HCT116 (cell line): ENCODE measurements around the gene C11orf21. TPM values are rescaled to one million over a fixed set of nuclear protein-coding genes. Genes with fewer than 3 reads are reported as not detected.

Source experiments
- ATAC-seq: fragments of 200-7000 bp; cut with Tn5 transposase; 2 replicates; pipeline ENCODE4 v1.9.1; 2020; ENCODE audit warnings: mild to moderate bottlenecking, moderate library complexity
- BruUV-seq: library from RNA; stranded (reverse); fragments of 400-500 nt; replicated peaks from 2 replicates; lab custom pipeline; 2021; lab: Mats Ljungman, UMichigan
- CTCF ChIA-PET: fragments of 300-600 bp; sonication (Branson Sonifier 250); formaldehyde crosslinking; loops from one replicate; lab custom pipeline; 2021; ENCODE audit warnings: antibody characterized with exemption; lab: Charles Lee
- POLR2A ChIA-PET: fragments of 300-600, 350-600 bp; sonication (Branson Sonifier 250); formaldehyde crosslinking; loops from one replicate; lab custom pipeline; 2021; ENCODE audit warnings: antibody characterized with exemption; lab: Charles Lee
- RAD21 ChIA-PET, 2 experiments: fragments of 300-600 bp; sonication (Branson Sonifier 250); formaldehyde crosslinking; loops; one replicate each; lab custom pipeline; 2023; ENCODE audit warnings: low total read pairs in 2 of 2; ENCODE audit not compliant: uncharacterized antibody in 2 of 2, unreplicated experiment in 2 of 2, low non-redundant PET in 1 of 2; lab: Charles Lee
- DNase-seq: peaks from one replicate; pipeline ENCODE4 v3.0.0-alpha.2; 2010; ENCODE audit warnings: low read depth, low spot score
- H2AFZ ChIP-seq: fragments of 200-600 bp; shearing (Covaris generic), sonication (generic); 2 replicates; pipeline ENCODE4 v1.6.1; 2017; ENCODE audit warnings: low read depth, mixed run types, mixed read lengths, antibody characterized with exemption, low read length; ENCODE audit not compliant: poor library complexity, severe bottlenecking
- H3K27ac ChIP-seq: 2 replicates; pipeline ENCODE4 v1.5.1; 2012; ENCODE audit warnings: low read depth, low read length
- H3K27me3 ChIP-seq: fragments of 200-600 bp; sonication (generic); 2 replicates; pipeline ENCODE4 v1.6.1; 2016; ENCODE audit warnings: mixed run types, low read length, mixed read lengths; ENCODE audit not compliant: insufficient read depth
- H3K36me3 ChIP-seq, 2 experiments: fragments of 200-500 bp in 1 of 2; fragments of 200-600 bp in 1 of 2; sonication (Bioruptor generic) in 1 of 2; sonication (generic) in 1 of 2; 2 replicates each; pipeline versions ENCODE4 v1.5.1 to v1.6.1; 2014 to 2016; ENCODE audit warnings: low read length in 2 of 2, inconsistent platforms in 1 of 2, mixed read lengths in 1 of 2, mixed run types in 1 of 2; ENCODE audit not compliant: insufficient read depth in 2 of 2, control insufficient read depth in 1 of 2
- H3K4me1 ChIP-seq, 2 experiments: fragments of 200-600 bp in 1 of 2; sonication (generic) in 1 of 2; 2 replicates each; pipeline versions ENCODE4 v1.5.1 to v1.6.1; 2012 to 2017; ENCODE audit warnings: low read length in 2 of 2, inconsistent platforms in 1 of 2, mild to moderate bottlenecking in 1 of 2, mixed read lengths in 1 of 2, mixed run types in 1 of 2, moderate library complexity in 1 of 2; ENCODE audit not compliant: insufficient read depth in 2 of 2, control insufficient read depth in 1 of 2
- H3K4me2 ChIP-seq: fragments of 200-600 bp; sonication (generic); 2 replicates; pipeline ENCODE4 v1.6.1; 2017; ENCODE audit warnings: mixed run types, low read length, mixed read lengths
- H3K4me3 ChIP-seq, 2 experiments: fragments of 200-600 bp in 1 of 2; sonication (generic) in 1 of 2; replicated peaks in 1 of 2; 2 replicates each; pipeline ENCODE4 v1.5.1; 2011 to 2016; ENCODE audit warnings: low read length in 2 of 2, control low read depth in 1 of 2, low read depth in 1 of 2, mild to moderate bottlenecking in 1 of 2, mixed read lengths in 1 of 2, mixed run types in 1 of 2
- H3K79me2 ChIP-seq: fragments of 200-600 bp; sonication (generic); 2 replicates; pipeline ENCODE4 v1.6.1; 2017; ENCODE audit warnings: mild to moderate bottlenecking, mixed run types, low read length, moderate library complexity, mixed read lengths; ENCODE audit not compliant: insufficient read depth
- H3K9ac ChIP-seq: fragments of 200-600 bp; sonication (generic); 2 replicates; pipeline ENCODE4 v1.6.1; 2016; ENCODE audit warnings: low read length, mixed read lengths
- H3K9me2 ChIP-seq: fragments of 200-600 bp; sonication (generic), shearing (Covaris generic); 2 replicates; pipeline ENCODE4 v1.6.1; 2017; ENCODE audit warnings: mixed run types, mild to moderate bottlenecking, moderate library complexity; ENCODE audit not compliant: insufficient read depth
- H3K9me3 ChIP-seq, 2 experiments: fragments of 200-500 bp in 1 of 2; fragments of 200-600 bp in 1 of 2; sonication (Bioruptor generic) in 1 of 2; sonication (generic) in 1 of 2; 2 replicates each; pipeline ENCODE4 v1.6.1; 2014 to 2017; ENCODE audit warnings: low read length in 2 of 2, mixed read lengths in 2 of 2, inconsistent platforms in 1 of 2, low read depth in 1 of 2, mild to moderate bottlenecking in 1 of 2, mixed run types in 1 of 2, moderate library complexity in 1 of 2; ENCODE audit not compliant: control insufficient read depth in 1 of 2, insufficient read depth in 1 of 2
- H4K20me1 ChIP-seq: fragments of 200-600 bp; sonication (generic), shearing (Covaris generic); 2 replicates; pipeline ENCODE4 v1.6.1; 2017; ENCODE audit warnings: mixed run types, mild to moderate bottlenecking, moderate library complexity; ENCODE audit not compliant: insufficient read depth
- CBX3 ChIP-seq: IDR thresholded peaks from 2 replicates; pipeline ENCODE4 v1.6.1; 2012; ENCODE audit warnings: low read depth
- CEBPB ChIP-seq: IDR thresholded peaks from 2 replicates; pipeline ENCODE4 v1.6.1; 2012; ENCODE audit warnings: low read depth
- EGR1 ChIP-seq: IDR thresholded peaks from 2 replicates; pipeline ENCODE4 v1.6.1; 2012; ENCODE audit warnings: low read depth
- ELF1 ChIP-seq: IDR thresholded peaks from 2 replicates; pipeline ENCODE4 v1.6.1; 2012; ENCODE audit warnings: low read depth, borderline replicate concordance
- FOSL1 ChIP-seq: IDR thresholded peaks from 2 replicates; pipeline ENCODE4 v1.6.1; 2012; ENCODE audit warnings: low read depth
- JUND ChIP-seq: IDR thresholded peaks from 2 replicates; pipeline ENCODE4 v1.6.1; 2012
- POLR2A ChIP-seq: IDR thresholded peaks from 2 replicates; pipeline ENCODE4 v1.7.0; 2011; ENCODE audit warnings: borderline replicate concordance; ENCODE audit not compliant: insufficient read depth, insufficient read length; ENCODE audit errors: extremely low read depth
- POLR2AphosphoS5 ChIP-seq: IDR thresholded peaks from 2 replicates; pipeline ENCODE4 v1.6.1; 2011; ENCODE audit warnings: mild to moderate bottlenecking, low read depth, low read length, moderate library complexity
- RAD21 ChIP-seq: IDR thresholded peaks from 2 replicates; pipeline ENCODE4 v1.6.1; 2012; ENCODE audit warnings: low read depth, mild to moderate bottlenecking
- SIN3A ChIP-seq: IDR thresholded peaks from 2 replicates; pipeline ENCODE4 v1.6.1; 2012; ENCODE audit warnings: low read depth
- SP1 ChIP-seq: IDR thresholded peaks from 2 replicates; pipeline ENCODE4 v1.6.1; 2012; ENCODE audit warnings: low read depth
- SRF ChIP-seq: IDR thresholded peaks from 2 replicates; pipeline ENCODE4 v1.6.1; 2012; ENCODE audit warnings: low read depth
- TCF7L2 ChIP-seq: IDR thresholded peaks from 2 replicates; pipeline ENCODE4 v1.7.0; 2011; ENCODE audit warnings: borderline replicate concordance, inconsistent platforms; ENCODE audit not compliant: insufficient read depth, insufficient read length; ENCODE audit errors: extremely low read depth
- ZFX ChIP-seq: fragments of 450-650 bp; IDR thresholded peaks from 2 replicates; pipeline ENCODE4 v1.6.1; 2017
- ZNF274 ChIP-seq: fragments of 200-500 bp; sonication (Bioruptor generic); IDR thresholded peaks from 2 replicates; pipeline ENCODE4 v1.6.1; 2014; ENCODE audit warnings: mild to moderate bottlenecking, low read depth, low read length, inconsistent platforms
- intact Hi-C: fragments of 100-400 bp; cut with micrococcal nuclease; formaldehyde crosslinking; loops from 2 replicates; pipeline ENCODE4 v1.10.0; 2022
- total RNA-seq: library from RNA; stranded (reverse); gene quantifications from one replicate; pipeline ENCODE4 v1.2.1, GENCODE V29; 2021; ENCODE audit not compliant: unreplicated experiment
- TF ChIP-seq, protein P1 (sequence below): IDR thresholded peaks from 2 replicates; pipeline ENCODE4 v1.6.1; 2012
- TF ChIP-seq, protein P2 (sequence below): IDR thresholded peaks from 2 replicates; pipeline ENCODE4 v1.6.1; 2012
- TF ChIP-seq, protein P3 (sequence below), 3 experiments: fragments of 200-600 bp in 1 of 3; sonication (generic) in 1 of 3; IDR thresholded peaks in 2 of 3; conservative IDR thresholded peaks in 1 of 3; 2 replicates each; pipeline ENCODE4 v1.5.1; 2012 to 2017; ENCODE audit warnings: low read depth in 2 of 3, low read length in 2 of 3, antibody characterized with exemption in 1 of 3, borderline replicate concordance in 1 of 3, control low read depth in 1 of 3, mild to moderate bottlenecking in 1 of 3, mixed read lengths in 1 of 3, mixed run types in 1 of 3, moderate library complexity in 1 of 3; ENCODE audit not compliant: insufficient read depth in 1 of 3
- TF ChIP-seq, protein P4 (sequence below): IDR thresholded peaks from 2 replicates; pipeline ENCODE4 v1.6.1; 2012; ENCODE audit warnings: low read depth
- TF ChIP-seq, protein P5 (sequence below): IDR thresholded peaks from 2 replicates; pipeline ENCODE4 v1.6.1; 2011; ENCODE audit warnings: mild to moderate bottlenecking, low read length, moderate library complexity; ENCODE audit not compliant: insufficient replicate concordance; ENCODE audit errors: extremely low read depth

Gene C11orf21
- total RNA-seq, 1 experiment from 2014 or later = not detected

DNA sequence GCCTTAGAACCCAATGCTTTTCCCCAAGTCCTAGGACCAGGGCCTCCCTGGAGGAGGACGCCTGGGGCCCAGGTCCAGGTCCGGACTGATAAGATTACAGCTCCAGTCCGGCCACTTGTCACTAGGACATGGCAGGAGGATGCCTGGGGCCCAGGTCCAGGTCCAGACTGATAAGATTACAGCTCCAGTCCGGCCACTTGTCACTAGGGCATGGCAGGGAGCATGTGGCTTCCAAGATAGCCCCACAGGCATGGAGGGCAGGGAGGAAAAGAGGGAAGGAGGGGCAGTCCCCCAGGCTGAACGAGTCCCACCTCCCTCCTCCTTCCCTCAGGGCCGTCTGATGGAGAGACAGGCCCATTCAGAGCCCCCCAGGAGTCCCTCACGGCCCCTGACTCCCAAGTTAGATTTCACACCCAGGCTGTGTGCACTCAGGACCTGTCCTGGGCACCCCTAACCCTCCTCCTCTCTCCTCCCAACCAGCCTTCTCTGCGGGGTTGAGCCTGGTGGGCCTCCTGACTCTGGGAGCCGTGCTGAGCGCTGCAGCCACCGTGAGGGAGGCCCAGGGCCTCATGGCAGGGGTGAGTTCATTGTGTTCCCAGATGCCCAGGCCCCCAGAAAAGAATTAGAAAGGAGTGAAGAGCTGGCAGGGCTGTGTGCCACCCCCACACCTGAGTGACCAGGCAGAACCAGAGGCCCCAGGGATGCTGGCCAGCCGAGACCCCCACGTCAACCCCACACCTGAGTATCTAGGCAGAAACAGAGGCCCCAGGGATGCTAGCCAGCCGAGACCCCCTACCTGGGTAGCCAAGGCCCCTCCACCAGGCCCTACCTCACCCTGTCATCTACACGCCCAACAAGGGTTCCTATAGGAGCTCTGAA lies 2.1 kb upstream of the C11orf21 start:
- ChIA-PET RAD21 (interaction anchor here (0.8 to 3.1 kb wide), 4 partner anchors 97 to 116 kb away, joined by 4 to 56 read pairs (median 24); partner anchors contain the start of gene TSSC4 (in 1 of the 2)), CTCF (interaction anchor here (0.8 to 6.2 kb wide), 7 partner anchors 10 to 228 kb away, joined by 3 to 225 read pairs (median 4); partner anchors contain the start of gene TSSC4), POLR2A (no interaction called here)
- BruUV-seq = no TSS peak
- Histone ChIP-seq H3K36me3 (no peaks in the 10 kb centered on the region), H3K4me1 (no peaks in the 10 kb centered on the region), H3K9me2 (no peaks in the 10 kb centered on the region), H3K27me3 (no peaks in the 10 kb centered on the region), H2AFZ (no peak overlapping the region), H3K27ac (no peak overlapping the region), H4K20me1 (no peaks in the 10 kb centered on the region), H3K9ac (no peak overlapping the region), H3K9me3 (no peaks in the 10 kb centered on the region), H3K4me2 (no peak overlapping the region), H3K79me2 (no peaks in the 10 kb centered on the region), H3K4me3 (no peak overlapping the region)
- intact Hi-C loops = no loop called here
- ATAC-seq (no peak), DNase-seq (no peak)
- TF ChIP-seq, protein P1, sequence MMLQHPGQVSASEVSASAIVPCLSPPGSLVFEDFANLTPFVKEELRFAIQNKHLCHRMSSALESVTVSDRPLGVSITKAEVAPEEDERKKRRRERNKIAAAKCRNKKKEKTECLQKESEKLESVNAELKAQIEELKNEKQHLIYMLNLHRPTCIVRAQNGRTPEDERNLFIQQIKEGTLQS = no peak
- TF ChIP-seq, protein P2, sequence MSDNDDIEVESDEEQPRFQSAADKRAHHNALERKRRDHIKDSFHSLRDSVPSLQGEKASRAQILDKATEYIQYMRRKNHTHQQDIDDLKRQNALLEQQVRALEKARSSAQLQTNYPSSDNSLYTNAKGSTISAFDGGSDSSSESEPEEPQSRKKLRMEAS = no peak
- TF ChIP-seq, protein P3, sequence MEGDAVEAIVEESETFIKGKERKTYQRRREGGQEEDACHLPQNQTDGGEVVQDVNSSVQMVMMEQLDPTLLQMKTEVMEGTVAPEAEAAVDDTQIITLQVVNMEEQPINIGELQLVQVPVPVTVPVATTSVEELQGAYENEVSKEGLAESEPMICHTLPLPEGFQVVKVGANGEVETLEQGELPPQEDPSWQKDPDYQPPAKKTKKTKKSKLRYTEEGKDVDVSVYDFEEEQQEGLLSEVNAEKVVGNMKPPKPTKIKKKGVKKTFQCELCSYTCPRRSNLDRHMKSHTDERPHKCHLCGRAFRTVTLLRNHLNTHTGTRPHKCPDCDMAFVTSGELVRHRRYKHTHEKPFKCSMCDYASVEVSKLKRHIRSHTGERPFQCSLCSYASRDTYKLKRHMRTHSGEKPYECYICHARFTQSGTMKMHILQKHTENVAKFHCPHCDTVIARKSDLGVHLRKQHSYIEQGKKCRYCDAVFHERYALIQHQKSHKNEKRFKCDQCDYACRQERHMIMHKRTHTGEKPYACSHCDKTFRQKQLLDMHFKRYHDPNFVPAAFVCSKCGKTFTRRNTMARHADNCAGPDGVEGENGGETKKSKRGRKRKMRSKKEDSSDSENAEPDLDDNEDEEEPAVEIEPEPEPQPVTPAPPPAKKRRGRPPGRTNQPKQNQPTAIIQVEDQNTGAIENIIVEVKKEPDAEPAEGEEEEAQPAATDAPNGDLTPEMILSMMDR (IDR thresholded peaks at IDR 0.05 in 2 of 3, conservative IDR thresholded peaks at IDR 0.05 in 1 of 3; ENCODE audit: borderline replicate concordance in 1 of 3, insufficient read depth in 1 of 3, low read depth in 2 of 3, low read length in 2 of 3) = no peak
- TF ChIP-seq POLR2A = no peak
- TF ChIP-seq EGR1 = no peak
- TF ChIP-seq FOSL1 = no peak
- no peak for TF ChIP-seq ELF1
- TF ChIP-seq, protein P4, sequence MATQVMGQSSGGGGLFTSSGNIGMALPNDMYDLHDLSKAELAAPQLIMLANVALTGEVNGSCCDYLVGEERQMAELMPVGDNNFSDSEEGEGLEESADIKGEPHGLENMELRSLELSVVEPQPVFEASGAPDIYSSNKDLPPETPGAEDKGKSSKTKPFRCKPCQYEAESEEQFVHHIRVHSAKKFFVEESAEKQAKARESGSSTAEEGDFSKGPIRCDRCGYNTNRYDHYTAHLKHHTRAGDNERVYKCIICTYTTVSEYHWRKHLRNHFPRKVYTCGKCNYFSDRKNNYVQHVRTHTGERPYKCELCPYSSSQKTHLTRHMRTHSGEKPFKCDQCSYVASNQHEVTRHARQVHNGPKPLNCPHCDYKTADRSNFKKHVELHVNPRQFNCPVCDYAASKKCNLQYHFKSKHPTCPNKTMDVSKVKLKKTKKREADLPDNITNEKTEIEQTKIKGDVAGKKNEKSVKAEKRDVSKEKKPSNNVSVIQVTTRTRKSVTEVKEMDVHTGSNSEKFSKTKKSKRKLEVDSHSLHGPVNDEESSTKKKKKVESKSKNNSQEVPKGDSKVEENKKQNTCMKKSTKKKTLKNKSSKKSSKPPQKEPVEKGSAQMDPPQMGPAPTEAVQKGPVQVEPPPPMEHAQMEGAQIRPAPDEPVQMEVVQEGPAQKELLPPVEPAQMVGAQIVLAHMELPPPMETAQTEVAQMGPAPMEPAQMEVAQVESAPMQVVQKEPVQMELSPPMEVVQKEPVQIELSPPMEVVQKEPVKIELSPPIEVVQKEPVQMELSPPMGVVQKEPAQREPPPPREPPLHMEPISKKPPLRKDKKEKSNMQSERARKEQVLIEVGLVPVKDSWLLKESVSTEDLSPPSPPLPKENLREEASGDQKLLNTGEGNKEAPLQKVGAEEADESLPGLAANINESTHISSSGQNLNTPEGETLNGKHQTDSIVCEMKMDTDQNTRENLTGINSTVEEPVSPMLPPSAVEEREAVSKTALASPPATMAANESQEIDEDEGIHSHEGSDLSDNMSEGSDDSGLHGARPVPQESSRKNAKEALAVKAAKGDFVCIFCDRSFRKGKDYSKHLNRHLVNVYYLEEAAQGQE = no peak
- TF ChIP-seq, protein P5, sequence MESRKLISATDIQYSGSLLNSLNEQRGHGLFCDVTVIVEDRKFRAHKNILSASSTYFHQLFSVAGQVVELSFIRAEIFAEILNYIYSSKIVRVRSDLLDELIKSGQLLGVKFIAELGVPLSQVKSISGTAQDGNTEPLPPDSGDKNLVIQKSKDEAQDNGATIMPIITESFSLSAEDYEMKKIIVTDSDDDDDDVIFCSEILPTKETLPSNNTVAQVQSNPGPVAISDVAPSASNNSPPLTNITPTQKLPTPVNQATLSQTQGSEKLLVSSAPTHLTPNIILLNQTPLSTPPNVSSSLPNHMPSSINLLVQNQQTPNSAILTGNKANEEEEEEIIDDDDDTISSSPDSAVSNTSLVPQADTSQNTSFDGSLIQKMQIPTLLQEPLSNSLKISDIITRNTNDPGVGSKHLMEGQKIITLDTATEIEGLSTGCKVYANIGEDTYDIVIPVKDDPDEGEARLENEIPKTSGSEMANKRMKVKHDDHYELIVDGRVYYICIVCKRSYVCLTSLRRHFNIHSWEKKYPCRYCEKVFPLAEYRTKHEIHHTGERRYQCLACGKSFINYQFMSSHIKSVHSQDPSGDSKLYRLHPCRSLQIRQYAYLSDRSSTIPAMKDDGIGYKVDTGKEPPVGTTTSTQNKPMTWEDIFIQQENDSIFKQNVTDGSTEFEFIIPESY = no peak
- no peak for TF ChIP-seq SIN3A
- TF ChIP-seq RAD21 = no peak
- no peak for TF ChIP-seq CEBPB
- TF ChIP-seq JUND = no peak
- TF ChIP-seq SRF = no peak
- no peak for TF ChIP-seq ZFX
- no peak for TF ChIP-seq ZNF274
- no peak for TF ChIP-seq SP1
- TF ChIP-seq POLR2AphosphoS5 = no peak
- TF ChIP-seq TCF7L2 = no peak
- no peak for TF ChIP-seq CBX3
